ENCODE results near the gene GAST. TPM values are rescaled to one million over a fixed set of nuclear protein-coding genes. Genes with fewer than 3 reads are reported as not detected.
A peak's percentile ranks its signal among the peaks of the same experiment; 100 is the strongest.
"Not testable (repeated sequence)": the region's sequence is repeated elsewhere in the genome, so short reads cannot be mapped to it uniquely, and the experiment has no call there.

The GAST gene
- total RNA-seq, 1 donor from 2014 or later = not detected

GRCh38 chr17:41683441-41684007, 28.6 kb upstream of the GAST start:
- H3K27ac ChIP-seq (ENCODE audit: low read depth, low read length) = no peak overlapping the region
- H3K4me3 ChIP-seq (ENCODE audit: low read length in 3 of 3) = no peak overlapping the region
- H3K36me3 ChIP-seq (ENCODE audit: control insufficient read depth in 3 of 3, insufficient read depth in 3 of 3, low read length in 3 of 3) = no peaks in the 10 kb centered on the region
- peaks cover 0 to 2% (median 0%) of the 10 kb centered on the region in 3 donors for H3K27me3 ChIP-seq (ENCODE audit: control insufficient read depth in 3 of 3, insufficient read depth in 3 of 3, low read length in 3 of 3)
- H3K9me3 ChIP-seq (ENCODE audit: control insufficient read depth in 3 of 3, low read length in 3 of 3) = no peaks in the 10 kb centered on the region
- H3K4me1 ChIP-seq (ENCODE audit: control insufficient read depth in 3 of 3, insufficient read depth in 3 of 3, low read length in 3 of 3) = peaks cover 3 to 7% (median 4%) of the 10 kb centered on the region in 3 donors
- no peak overlapping the region for H3K9ac ChIP-seq (ENCODE audit: low read depth in 1 of 3, low read length in 3 of 3)

DNA sequence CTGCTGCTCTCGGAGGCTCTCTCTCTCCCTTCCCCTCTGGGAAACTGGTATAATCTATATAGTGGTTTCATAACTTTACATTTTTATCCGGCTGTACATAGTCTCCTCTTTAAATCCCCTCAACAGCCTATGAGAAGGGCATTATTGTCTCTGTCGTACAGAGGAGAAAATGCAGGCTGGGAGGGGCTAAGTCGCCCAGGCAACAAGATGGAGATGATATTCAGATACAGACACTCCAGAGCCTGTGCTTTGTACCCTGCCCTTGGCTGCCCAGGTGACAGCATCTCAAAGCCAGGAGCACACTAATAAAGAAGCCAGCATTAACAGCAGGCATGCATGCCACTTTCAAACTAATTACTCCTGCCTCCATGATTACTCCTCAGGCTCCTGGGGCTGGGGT, 28.1 kb upstream of the GAST start:
- Histone ChIP-seq H3K4me3 (ENCODE audit: low read length in 3 of 3) (no peak overlapping the region), H3K27ac (ENCODE audit: low read depth, low read length) (no peak overlapping the region), H3K9ac (ENCODE audit: low read depth in 1 of 3, low read length in 3 of 3) (no peak overlapping the region), H3K36me3 (ENCODE audit: control insufficient read depth in 3 of 3, insufficient read depth in 3 of 3, low read length in 3 of 3) (no peaks in the 10 kb centered on the region), H3K27me3 (ENCODE audit: control insufficient read depth in 3 of 3, insufficient read depth in 3 of 3, low read length in 3 of 3) (no peaks in the 10 kb centered on the region), H3K9me3 (ENCODE audit: control insufficient read depth in 3 of 3, low read length in 3 of 3) (no peaks in the 10 kb centered on the region), H3K4me1 (ENCODE audit: control insufficient read depth in 3 of 3, insufficient read depth in 3 of 3, low read length in 3 of 3) (peaks cover 3 to 7% (median 4%) of the 10 kb centered on the region in 3 donors)

GRCh38 chr17:41685753-41686152, 26.4 kb upstream of the GAST start:
- H3K9ac ChIP-seq (ENCODE audit: low read depth in 1 of 3, low read length in 3 of 3); H3K4me3 ChIP-seq (ENCODE audit: low read length in 3 of 3); H3K9me3 ChIP-seq (ENCODE audit: control insufficient read depth in 3 of 3, low read length in 3 of 3); H3K27ac ChIP-seq (ENCODE audit: low read depth, low read length); H3K27me3 ChIP-seq (ENCODE audit: control insufficient read depth in 3 of 3, insufficient read depth in 3 of 3, low read length in 3 of 3): not testable (repeated sequence)
- Histone ChIP-seq H3K4me1 (ENCODE audit: control insufficient read depth in 3 of 3, insufficient read depth in 3 of 3, low read length in 3 of 3) (peaks cover 13 to 17% (median 16%) of the 10 kb centered on the region in 3 donors), H3K36me3 (ENCODE audit: control insufficient read depth in 3 of 3, insufficient read depth in 3 of 3, low read length in 3 of 3) (peaks cover 13 to 14% (median 13%) of the 10 kb centered on the region in 3 donors)

- Histone ChIP-seq H3K4me1 (ENCODE audit: control insufficient read depth in 3 of 3, insufficient read depth in 3 of 3, low read length in 3 of 3) (peaks cover 19 to 22% (median 22%) of the 10 kb centered on the region in 3 donors), H3K27ac (ENCODE audit: low read depth, low read length) (no peak overlapping the region), H3K27me3 (ENCODE audit: control insufficient read depth in 3 of 3, insufficient read depth in 3 of 3, low read length in 3 of 3) (no peaks in the 10 kb centered on the region), H3K4me3 (ENCODE audit: low read length in 3 of 3) (no peak overlapping the region), H3K9ac (ENCODE audit: low read depth in 1 of 3, low read length in 3 of 3) (no peak overlapping the region), H3K36me3 (ENCODE audit: control insufficient read depth in 3 of 3, insufficient read depth in 3 of 3, low read length in 3 of 3) (peaks cover 18 to 19% (median 18%) of the 10 kb centered on the region in 3 donors), H3K9me3 (ENCODE audit: control insufficient read depth in 3 of 3, low read length in 3 of 3) (no peaks in the 10 kb centered on the region)
These were observed 25.9 kb upstream of the GAST start for GRCh38 chr17:41686281-41686680.

- Histone ChIP-seq H3K4me3 (ENCODE audit: low read length in 3 of 3) (peak overlapping the region; percentile 83 to 91 (median 85)), H3K9ac (ENCODE audit: low read depth in 1 of 3, low read length in 3 of 3) (peak overlapping the region; percentile 87 to 95 (median 89)), H3K36me3 (ENCODE audit: control insufficient read depth in 3 of 3, insufficient read depth in 3 of 3, low read length in 3 of 3) (peaks cover 36% of the 10 kb centered on the region in 3 donors), H3K27me3 (ENCODE audit: control insufficient read depth in 3 of 3, insufficient read depth in 3 of 3, low read length in 3 of 3) (no peaks in the 10 kb centered on the region), H3K27ac (ENCODE audit: low read depth, low read length) (peak overlapping the region; percentile 100), H3K9me3 (ENCODE audit: control insufficient read depth in 3 of 3, low read length in 3 of 3) (no peaks in the 10 kb centered on the region), H3K4me1 (ENCODE audit: control insufficient read depth in 3 of 3, insufficient read depth in 3 of 3, low read length in 3 of 3) (peaks cover 24 to 34% (median 30%) of the 10 kb centered on the region in 3 donors)
These were observed 24.1 kb upstream of the GAST start for GRCh38 chr17:41687828-41688640.

- H3K4me3 ChIP-seq (ENCODE audit: low read length in 3 of 3) = peak within 1 kb of the TSS; percentile 84 to 94 (median 91)
- no peaks in the 10 kb centered on the region for H3K9me3 ChIP-seq (ENCODE audit: control insufficient read depth in 3 of 3, low read length in 3 of 3)
- H3K4me1 ChIP-seq (ENCODE audit: control insufficient read depth in 3 of 3, insufficient read depth in 3 of 3, low read length in 3 of 3) = peaks cover 24 to 34% (median 30%) of the 10 kb centered on the region in 3 donors
- peak within 1 kb of the TSS; percentile 100 for H3K9ac ChIP-seq (ENCODE audit: low read depth in 1 of 3, low read length in 3 of 3)
- no peaks in the 10 kb centered on the region for H3K27me3 ChIP-seq (ENCODE audit: control insufficient read depth in 3 of 3, insufficient read depth in 3 of 3, low read length in 3 of 3)
- peak within 1 kb of the TSS; percentile 100 for H3K27ac ChIP-seq (ENCODE audit: low read depth, low read length)
- peaks cover 42 to 44% (median 44%) of the 10 kb centered on the region in 3 donors for H3K36me3 ChIP-seq (ENCODE audit: control insufficient read depth in 3 of 3, insufficient read depth in 3 of 3, low read length in 3 of 3)
These were observed 23.3 kb upstream of the GAST start, which contains the start of gene EIF1 for GRCh38 chr17:41688641-41689496. EIF1 (plus strand) TSS chr17:41688885; CDS start chr17:41689039, 154 bp downstream.

GRCh38 chr17:41689497-41690299, 22.4 kb upstream of the GAST start:
- Histone ChIP-seq H3K4me3 (ENCODE audit: low read length in 3 of 3) (peak overlapping the region; percentile 84 to 94 (median 86)), H3K27ac (ENCODE audit: low read depth, low read length) (peak overlapping the region; percentile 100), H3K27me3 (ENCODE audit: control insufficient read depth in 3 of 3, insufficient read depth in 3 of 3, low read length in 3 of 3) (no peaks in the 10 kb centered on the region), H3K9me3 (ENCODE audit: control insufficient read depth in 3 of 3, low read length in 3 of 3) (no peaks in the 10 kb centered on the region), H3K4me1 (ENCODE audit: control insufficient read depth in 3 of 3, insufficient read depth in 3 of 3, low read length in 3 of 3) (peaks cover 24 to 34% (median 30%) of the 10 kb centered on the region in 3 donors), H3K9ac (ENCODE audit: low read depth in 1 of 3, low read length in 3 of 3) (peak overlapping the region; percentile 87 to 100 (median 100)), H3K36me3 (ENCODE audit: control insufficient read depth in 3 of 3, insufficient read depth in 3 of 3, low read length in 3 of 3) (peaks cover 47 to 49% (median 48%) of the 10 kb centered on the region in 3 donors)

GRCh38 chr17:41690497-41690896, 21.6 kb upstream of the GAST start:
- H3K9me3 ChIP-seq (ENCODE audit: control insufficient read depth in 3 of 3, low read length in 3 of 3) = no peaks in the 10 kb centered on the region
- H3K36me3 ChIP-seq (ENCODE audit: control insufficient read depth in 3 of 3, insufficient read depth in 3 of 3, low read length in 3 of 3) = peaks cover 47 to 55% (median 55%) of the 10 kb centered on the region in 3 donors
- peak overlapping the region; percentile 46 to 94 (median 84) for H3K4me3 ChIP-seq (ENCODE audit: low read length in 3 of 3)
- peaks cover 24 to 34% (median 30%) of the 10 kb centered on the region in 3 donors for H3K4me1 ChIP-seq (ENCODE audit: control insufficient read depth in 3 of 3, insufficient read depth in 3 of 3, low read length in 3 of 3)
- H3K27ac ChIP-seq (ENCODE audit: low read depth, low read length) = peak overlapping the region; percentile 100
- H3K27me3 ChIP-seq (ENCODE audit: control insufficient read depth in 3 of 3, insufficient read depth in 3 of 3, low read length in 3 of 3) = no peaks in the 10 kb centered on the region
- H3K9ac ChIP-seq (ENCODE audit: low read depth in 1 of 3, low read length in 3 of 3) = peak overlapping the region; percentile 2 to 100 (median 87)

All from skeletal muscle tissue (tissue), 4 donors.